IMR-90 (cell line): ENCODE measurements around the gene SMOC1. TPM values are rescaled to one million over a fixed set of nuclear protein-coding genes. Genes with fewer than 3 reads are reported as not detected.

Source experiments
- ATAC-seq: fragments of 200-7000 bp; cut with Tn5 transposase; 2 replicates; pipeline ENCODE4 v1.9.1; 2020; ENCODE audit warnings: low read depth, mild to moderate bottlenecking, moderate library complexity
- BruUV-seq: library from RNA; stranded (reverse); fragments of 400-500 nt; replicated peaks from 2 replicates; lab custom pipeline; 2021; lab: Mats Ljungman, UMichigan
- CTCF ChIA-PET: fragments of 300-600 bp; formaldehyde crosslinking; extraction: SDS; loops from one replicate; lab custom pipeline; 2021; ENCODE audit warnings: antibody characterized with exemption; lab: Yijun Ruan, JAX
- POLR2A ChIA-PET: fragments of 300-600 bp; sonication (Branson Sonifier 250); formaldehyde crosslinking; loops from one replicate; lab custom pipeline; 2022; ENCODE audit warnings: antibody characterized with exemption; ENCODE audit not compliant: unreplicated experiment; lab: Charles Lee
- DNase-seq: peaks from one replicate; pipeline ENCODE4 v3.0.0; 2013
- H2AFZ ChIP-seq: replicated peaks from 2 replicates; pipeline ENCODE3; 2013; ENCODE audit warnings: low read length, mild to moderate bottlenecking; ENCODE audit not compliant: poor library complexity
- H2AK5ac ChIP-seq: 2 replicates; pipeline ENCODE4 v1.6.1; 2013; ENCODE audit warnings: low read depth, low read length, inconsistent platforms
- H2AK9ac ChIP-seq: replicated peaks from 2 replicates; pipeline ENCODE3; 2013; ENCODE audit warnings: mild to moderate bottlenecking, low read depth, low read length, moderate library complexity; ENCODE audit not compliant: poor library complexity
- H2BK120ac ChIP-seq: 2 replicates; pipeline ENCODE4 v1.6.1; 2013; ENCODE audit warnings: low read depth, low read length, inconsistent platforms
- H2BK15ac ChIP-seq: 3 replicates; pipeline ENCODE4 v1.6.1; 2013; ENCODE audit warnings: low read depth, low read length, inconsistent platforms
- H2BK20ac ChIP-seq: 2 replicates; pipeline ENCODE4 v1.6.1; 2013; ENCODE audit warnings: low read depth, mild to moderate bottlenecking, inconsistent platforms, low read length, moderate library complexity
- H2BK5ac ChIP-seq: 2 replicates; pipeline ENCODE4 v1.6.1; 2013; ENCODE audit warnings: mild to moderate bottlenecking, low read depth, low read length, inconsistent platforms; ENCODE audit not compliant: poor library complexity, severe bottlenecking
- H3K14ac ChIP-seq: replicated peaks from 2 replicates; pipeline ENCODE4 v1.6.1; 2013; ENCODE audit warnings: low read depth, low read length, inconsistent platforms
- H3K18ac ChIP-seq: 2 replicates; pipeline ENCODE4 v1.6.1; 2013; ENCODE audit warnings: low read depth, low read length, control low read depth
- H3K23ac ChIP-seq: 2 replicates; pipeline ENCODE4 v1.6.1; 2013; ENCODE audit warnings: low read depth, low read length, inconsistent platforms
- H3K27ac ChIP-seq: 2 replicates; pipeline ENCODE4 v1.5.1; 2013; ENCODE audit warnings: mild to moderate bottlenecking, control low read depth, low read length; ENCODE audit not compliant: insufficient read depth
- H3K27me3 ChIP-seq: 2 replicates; pipeline ENCODE4 v1.6.1; 2013; ENCODE audit warnings: low read length; ENCODE audit not compliant: control insufficient read depth, insufficient read depth
- H3K36me3 ChIP-seq: 2 replicates; pipeline ENCODE4 v1.6.1; 2013; ENCODE audit warnings: low read length, mixed read lengths; ENCODE audit not compliant: control insufficient read depth, insufficient read depth
- H3K4ac ChIP-seq: 2 replicates; pipeline ENCODE4 v1.6.1; 2013; ENCODE audit warnings: low read depth, low read length, inconsistent platforms
- H3K4me1 ChIP-seq: 2 replicates; pipeline ENCODE4 v1.6.1; 2013; ENCODE audit warnings: low read length, mixed read lengths; ENCODE audit not compliant: control insufficient read depth, insufficient read depth
- H3K4me2 ChIP-seq: 2 replicates; pipeline ENCODE4 v1.6.1; 2013; ENCODE audit warnings: low read depth, mild to moderate bottlenecking, control low read depth, low read length, moderate library complexity
- H3K4me3 ChIP-seq: 2 replicates; pipeline ENCODE4 v1.5.1; 2013; ENCODE audit warnings: low read depth, mild to moderate bottlenecking, control low read depth, low read length, moderate library complexity; ENCODE audit not compliant: insufficient read depth
- H3K56ac ChIP-seq: 2 replicates; pipeline ENCODE4 v1.6.1; 2013; ENCODE audit warnings: low read length, inconsistent platforms; ENCODE audit not compliant: insufficient read depth; ENCODE audit errors: extremely low read depth
- H3K79me1 ChIP-seq, 2 experiments: 2 replicates each; pipeline ENCODE4 v1.6.1; 2013; ENCODE audit warnings: low read length in 2 of 2, inconsistent platforms in 1 of 2, low read depth in 1 of 2
- H3K9ac ChIP-seq: 2 replicates; pipeline ENCODE4 v1.6.1; 2013; ENCODE audit warnings: low read depth, low read length, control low read depth
- H3K9me1 ChIP-seq: 2 replicates; pipeline ENCODE4 v1.6.1; 2013; ENCODE audit warnings: low read length, inconsistent platforms; ENCODE audit not compliant: insufficient read depth
- H3K9me3 ChIP-seq: 2 replicates; pipeline ENCODE4 v1.6.1; 2013; ENCODE audit warnings: low read length; ENCODE audit not compliant: control insufficient read depth, insufficient read depth
- H4K20me1 ChIP-seq: 2 replicates; pipeline ENCODE4 v1.6.1; 2013; ENCODE audit warnings: low read length, inconsistent platforms; ENCODE audit not compliant: insufficient read depth
- H4K5ac ChIP-seq: 2 replicates; pipeline ENCODE4 v1.6.1; 2013; ENCODE audit warnings: mild to moderate bottlenecking, low read depth, low read length, control low read depth
- H4K8ac ChIP-seq, 2 experiments: 2 replicates each; pipeline ENCODE4 v1.6.1; 2013; ENCODE audit warnings: low read depth in 2 of 2, low read length in 2 of 2, control low read depth in 1 of 2, inconsistent platforms in 1 of 2
- H4K91ac ChIP-seq: 2 replicates; pipeline ENCODE4 v1.6.1; 2013; ENCODE audit warnings: low read depth, low read length, inconsistent platforms; ENCODE audit not compliant: insufficient read depth
- BHLHE40 ChIP-seq: fragments of 150-350 bp; IDR thresholded peaks from 2 replicates; pipeline ENCODE4 v1.6.1; 2016; ENCODE audit warnings: mild to moderate bottlenecking, low read depth, low read length
- CEBPB ChIP-seq: IDR thresholded peaks from 2 replicates; pipeline ENCODE4 v1.6.1; 2012; ENCODE audit warnings: low read depth, low read length, improper control_type of control experiment
- CHD1 ChIP-seq: IDR thresholded peaks from 2 replicates; pipeline ENCODE4 v1.6.1; 2012; ENCODE audit warnings: low read depth, low read length, improper control_type of control experiment
- FOS ChIP-seq: fragments of 150-350 bp; IDR thresholded peaks from 2 replicates; pipeline ENCODE4 v1.6.1; 2016; ENCODE audit warnings: low read depth, low read length
- MAFK ChIP-seq: IDR thresholded peaks from 2 replicates; pipeline ENCODE4 v1.6.1; 2012; ENCODE audit warnings: low read depth, low read length, improper control_type of control experiment
- MAZ ChIP-seq: IDR thresholded peaks from 2 replicates; pipeline ENCODE4 v1.6.1; 2012; ENCODE audit warnings: low read depth, mild to moderate bottlenecking, low read length, improper control_type of control experiment, moderate library complexity, borderline replicate concordance
- MXI1 ChIP-seq: IDR thresholded peaks from 2 replicates; pipeline ENCODE4 v1.6.1; 2012; ENCODE audit warnings: low read depth, mild to moderate bottlenecking, low read length, moderate library complexity, borderline replicate concordance
- NFE2L2 ChIP-seq: fragments of 150-350 bp; IDR thresholded peaks from 2 replicates; pipeline ENCODE4 v1.6.1; 2016; ENCODE audit warnings: low read depth, mild to moderate bottlenecking, low read length
- POLR2A ChIP-seq: IDR thresholded peaks from 2 replicates; pipeline ENCODE4 v1.6.1; 2012; ENCODE audit warnings: mild to moderate bottlenecking, low read depth, low read length
- RAD21 ChIP-seq: IDR thresholded peaks from 2 replicates; pipeline ENCODE4 v1.6.1; 2012; ENCODE audit warnings: low read length, improper control_type of control experiment
- RCOR1 ChIP-seq: IDR thresholded peaks from 2 replicates; pipeline ENCODE4 v1.6.1; 2012; ENCODE audit warnings: mild to moderate bottlenecking, low read length, improper control_type of control experiment; ENCODE audit not compliant: insufficient replicate concordance
- RFX5 ChIP-seq: IDR thresholded peaks from 2 replicates; pipeline ENCODE4 v1.8.0; 2012; ENCODE audit warnings: low read depth, mild to moderate bottlenecking, low read length, moderate library complexity
- SMC3 ChIP-seq: fragments of 150-350 bp; IDR thresholded peaks from 2 replicates; pipeline ENCODE4 v1.6.1; 2016; ENCODE audit warnings: low read depth, mild to moderate bottlenecking, antibody characterized with exemption, low read length, moderate library complexity
- whole genome bisulfite sequencing, 2 experiments: methylation state at CpG; one replicate each; pipeline versions ENCODE4 v1.1.5 to v1.1.7; 2013; ENCODE audit warnings: missing lambda C conversion rate in 2 of 2; ENCODE audit not compliant: insufficient read length in 1 of 2; ENCODE audit errors: extremely low coverage in 2 of 2; 5-methylcytosine and 5-hydroxymethylcytosine counted together
- dilution Hi-C: fragments of 300-500 bp; cut with HindIII; formaldehyde crosslinking; loops from one replicate; pipeline ENCODE4 v1.14.3; 2018; ENCODE audit warnings: low sequenced_read_pairs; ENCODE audit not compliant: unreplicated experiment
- in situ Hi-C: fragments of 300-500 bp; cut with MboI; formaldehyde crosslinking; loops from 3 replicates; pipeline ENCODE4 v1.14.3; 2019; ENCODE audit warnings: low sequenced_read_pairs, inconsistent platforms, mixed read lengths
- intact Hi-C: fragments of 100-400 bp; cut with micrococcal nuclease; formaldehyde crosslinking; loops from 2 replicates; pipeline ENCODE4 v1.10.0; 2022
- polyA plus RNA-seq, 3 experiments: library from polyadenylated mRNA; depleted of rRNA; stranded (reverse); fragments of >200 nt; gene quantifications; 2 replicates each; pipeline ENCODE4 v1.2.3, GENCODE V29; 2012; ENCODE audit warnings: low replicate concordance in 1 of 3
- total RNA-seq: library from RNA; depleted of rRNA; stranded (reverse); fragments of >200 nt; gene quantifications from 2 replicates; pipeline ENCODE4 v1.2.3, GENCODE V29; 2012
- TF ChIP-seq, protein P1 (sequence below): fragments of 150-350 bp; IDR thresholded peaks from 2 replicates; pipeline ENCODE4 v1.6.1; 2017; ENCODE audit warnings: mild to moderate bottlenecking, antibody characterized with exemption, low read length, low read depth
- TF ChIP-seq, protein P2 (sequence below): conservative IDR thresholded peaks from 2 replicates; pipeline ENCODE4 v1.5.1; 2012; ENCODE audit warnings: mild to moderate bottlenecking, low read depth, low read length, improper control_type of control experiment
- TF ChIP-seq, protein P3 (sequence below): fragments of 150-350 bp; IDR thresholded peaks from 2 replicates; pipeline ENCODE4 v1.6.1; 2016; ENCODE audit warnings: low read depth, mild to moderate bottlenecking, low read length, moderate library complexity, borderline replicate concordance

SMOC1 gene
- total and polyA plus RNA-seq, 2 of the 4 experiments (the other 2 are of a cell fraction) = 0.90 to 4.1 TPM

DNA sequence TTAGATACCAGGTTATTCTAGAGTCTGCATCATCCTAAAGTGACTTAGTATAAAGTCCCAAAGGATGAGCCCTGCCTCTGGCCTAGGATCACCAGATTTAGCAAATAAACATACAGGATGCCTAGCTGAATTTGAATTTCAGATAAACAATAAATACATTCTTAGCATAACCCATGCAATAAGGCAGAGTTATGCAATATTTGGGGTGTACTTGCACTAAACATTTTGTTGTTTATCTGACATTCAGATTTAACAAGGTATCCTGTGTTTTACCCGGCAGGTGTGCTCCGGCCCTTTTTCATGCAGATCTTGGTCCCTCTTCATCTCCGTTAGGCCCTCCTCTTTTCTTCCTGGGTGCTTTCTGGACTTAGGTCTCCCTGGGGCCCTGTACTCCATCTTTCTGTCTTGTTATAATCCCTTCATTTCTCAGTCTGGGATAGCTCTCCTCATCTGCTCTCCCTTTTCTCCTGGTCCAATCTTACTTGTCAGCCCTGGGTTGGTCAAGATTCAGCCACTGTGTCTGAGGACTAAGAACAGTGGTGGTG is 18.1 kb upstream of the SMOC1 start:
- no peak overlapping the region for H2AK9ac ChIP-seq
- WGBS, 2 experiments = 78% methylated on average over 3 of the region's 3 CpGs; no CpG with 5 or more reads in 1 of the 2 experiments
- TF ChIP-seq RFX5 (no peak), RAD21 (no peak), MAFK (no peak), SMC3 (no peak), RCOR1 (no peak), CEBPB (no peak), NFE2L2 (no peak), FOS (no peak), BHLHE40 (no peak), MAZ (no peak), CHD1 (no peak), MXI1 (no peak), POLR2A (no peak)
- TF ChIP-seq, protein P1, sequence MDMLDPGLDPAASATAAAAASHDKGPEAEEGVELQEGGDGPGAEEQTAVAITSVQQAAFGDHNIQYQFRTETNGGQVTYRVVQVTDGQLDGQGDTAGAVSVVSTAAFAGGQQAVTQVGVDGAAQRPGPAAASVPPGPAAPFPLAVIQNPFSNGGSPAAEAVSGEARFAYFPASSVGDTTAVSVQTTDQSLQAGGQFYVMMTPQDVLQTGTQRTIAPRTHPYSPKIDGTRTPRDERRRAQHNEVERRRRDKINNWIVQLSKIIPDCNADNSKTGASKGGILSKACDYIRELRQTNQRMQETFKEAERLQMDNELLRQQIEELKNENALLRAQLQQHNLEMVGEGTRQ = no peak
- TF ChIP-seq, protein P2, sequence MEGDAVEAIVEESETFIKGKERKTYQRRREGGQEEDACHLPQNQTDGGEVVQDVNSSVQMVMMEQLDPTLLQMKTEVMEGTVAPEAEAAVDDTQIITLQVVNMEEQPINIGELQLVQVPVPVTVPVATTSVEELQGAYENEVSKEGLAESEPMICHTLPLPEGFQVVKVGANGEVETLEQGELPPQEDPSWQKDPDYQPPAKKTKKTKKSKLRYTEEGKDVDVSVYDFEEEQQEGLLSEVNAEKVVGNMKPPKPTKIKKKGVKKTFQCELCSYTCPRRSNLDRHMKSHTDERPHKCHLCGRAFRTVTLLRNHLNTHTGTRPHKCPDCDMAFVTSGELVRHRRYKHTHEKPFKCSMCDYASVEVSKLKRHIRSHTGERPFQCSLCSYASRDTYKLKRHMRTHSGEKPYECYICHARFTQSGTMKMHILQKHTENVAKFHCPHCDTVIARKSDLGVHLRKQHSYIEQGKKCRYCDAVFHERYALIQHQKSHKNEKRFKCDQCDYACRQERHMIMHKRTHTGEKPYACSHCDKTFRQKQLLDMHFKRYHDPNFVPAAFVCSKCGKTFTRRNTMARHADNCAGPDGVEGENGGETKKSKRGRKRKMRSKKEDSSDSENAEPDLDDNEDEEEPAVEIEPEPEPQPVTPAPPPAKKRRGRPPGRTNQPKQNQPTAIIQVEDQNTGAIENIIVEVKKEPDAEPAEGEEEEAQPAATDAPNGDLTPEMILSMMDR = no peak
- TF ChIP-seq, protein P3, sequence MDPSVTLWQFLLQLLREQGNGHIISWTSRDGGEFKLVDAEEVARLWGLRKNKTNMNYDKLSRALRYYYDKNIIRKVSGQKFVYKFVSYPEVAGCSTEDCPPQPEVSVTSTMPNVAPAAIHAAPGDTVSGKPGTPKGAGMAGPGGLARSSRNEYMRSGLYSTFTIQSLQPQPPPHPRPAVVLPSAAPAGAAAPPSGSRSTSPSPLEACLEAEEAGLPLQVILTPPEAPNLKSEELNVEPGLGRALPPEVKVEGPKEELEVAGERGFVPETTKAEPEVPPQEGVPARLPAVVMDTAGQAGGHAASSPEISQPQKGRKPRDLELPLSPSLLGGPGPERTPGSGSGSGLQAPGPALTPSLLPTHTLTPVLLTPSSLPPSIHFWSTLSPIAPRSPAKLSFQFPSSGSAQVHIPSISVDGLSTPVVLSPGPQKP = no peak
- H3K4ac ChIP-seq = no peak overlapping the region
- POLR2A ChIA-PET = no interaction called here
- no peak overlapping the region for H2BK15ac ChIP-seq
- no peak overlapping the region for H3K27ac ChIP-seq
- no peak overlapping the region for H3K4me2 ChIP-seq
- CTCF ChIA-PET = no interaction called here
- no peaks in the 10 kb centered on the region for H3K79me1 ChIP-seq
- DNase-seq (no peak), ATAC-seq (no peak)
- no peaks in the 10 kb centered on the region for H3K9me1 ChIP-seq
- H2BK120ac ChIP-seq = no peak overlapping the region
- in situ Hi-C loops (no loop called here), intact Hi-C loops (no loop called here), dilution Hi-C loops (no loop called here)
- no peak overlapping the region for H4K5ac ChIP-seq
- BruUV-seq = no TSS peak
- no peak overlapping the region for H2AFZ ChIP-seq
- no peak overlapping the region for H3K4me3 ChIP-seq
- no peak overlapping the region for H4K91ac ChIP-seq
- H3K14ac ChIP-seq = no peak overlapping the region
- H2BK5ac ChIP-seq = no peak overlapping the region
- H4K20me1 ChIP-seq = no peaks in the 10 kb centered on the region
- H3K27me3 ChIP-seq = peaks cover 25% of the 10 kb centered on the region
- H3K9ac ChIP-seq = no peak overlapping the region
- H2AK5ac ChIP-seq = no peak overlapping the region
- H3K9me3 ChIP-seq = peaks cover 8% of the 10 kb centered on the region
- H3K18ac ChIP-seq = no peak overlapping the region
- H3K56ac ChIP-seq = no peak overlapping the region
- no peak overlapping the region for H3K23ac ChIP-seq
- no peaks in the 10 kb centered on the region for H3K36me3 ChIP-seq
- no peak overlapping the region for H2BK20ac ChIP-seq
- no peaks in the 10 kb centered on the region; the same call in 1 of the 2 replicates for H3K4me1 ChIP-seq
- H4K8ac ChIP-seq = no peak overlapping the region
